Measurements from ENCODE around the gene TRIM44.
A peak's percentile ranks its signal among the peaks of the same experiment; 100 is the strongest.

Gene TRIM44

GRCh38 chr11:35794333-35794732 lies 131.8 kb downstream of the TRIM44 start:
- DNase-seq = no peak

- no peak for DNase-seq
Observed at GRCh38 chr11:35794850-35795249, 132.3 kb downstream of the TRIM44 start.

GRCh38 chr11:35796562-35796961 lies 134.0 kb downstream of the TRIM44 start:
- DNase-seq = no peak

GRCh38 chr11:35798423-35798822 lies 135.8 kb downstream of the TRIM44 start:
- DNase-seq = no peak

- DNase-seq = no peak
Observed at GRCh38 chr11:35798983-35799382, 136.4 kb downstream of the TRIM44 start.

- no peak for DNase-seq
Observed at GRCh38 chr11:35799655-35800054, 137.1 kb downstream of the TRIM44 start.

- no peak for DNase-seq
Observed at GRCh38 chr11:35800970-35801953, 138.7 kb downstream of the TRIM44 start.

GRCh38 chr11:35802221-35802620 lies 139.6 kb downstream of the TRIM44 start:
- DNase-seq = no peak

GRCh38 chr11:35802672-35803071 lies 140.1 kb downstream of the TRIM44 start:
- DNase-seq = no peak

- DNase-seq = no peak
Observed at GRCh38 chr11:35803115-35803514, 140.5 kb downstream of the TRIM44 start.

- no peak for DNase-seq
Observed at GRCh38 chr11:35804451-35805040, 142.0 kb downstream of the TRIM44 start.

GRCh38 chr11:35809561-35809960 lies 147.0 kb downstream of the TRIM44 start:
- no peak for DNase-seq

- no peak for DNase-seq
Observed at GRCh38 chr11:35810045-35810645, 147.6 kb downstream of the TRIM44 start.

GRCh38 chr11:35811783-35812182 lies 149.2 kb downstream of the TRIM44 start:
- DNase-seq = no peak

- DNase-seq = no peak
Observed at GRCh38 chr11:35812828-35813227, 150.3 kb downstream of the TRIM44 start.

GRCh38 chr11:35814081-35814695 lies 151.6 kb downstream of the TRIM44 start:
- DNase-seq = no peak

GRCh38 chr11:35814720-35815305 lies 152.2 kb downstream of the TRIM44 start:
- DNase-seq = no peak

GRCh38 chr11:35815556-35816315 lies 153.2 kb downstream of the TRIM44 start:
- DNase-seq = no peak

GRCh38 chr11:35820614-35821013 lies 158.0 kb downstream of the TRIM44 start:
- no peak for DNase-seq

GRCh38 chr11:35822815-35823495 lies 160.4 kb downstream of the TRIM44 start:
- peak in 1 of 2 experiments; percentile 22 for DNase-seq

- DNase-seq = no peak
Observed at GRCh38 chr11:35823742-35824298, 161.2 kb downstream of the TRIM44 start.
